H1 (cell line): Measurements from ENCODE around the gene CDT1. TPM values are rescaled to one million over a fixed set of nuclear protein-coding genes. Genes with fewer than 3 reads are reported as not detected.

Experiments
- BCL11A ChIP-seq, 2 experiments: IDR thresholded peaks; one replicate each; pipeline ENCODE4 v1.6.1; 2011; ENCODE audit warnings: low read depth in 2 of 2, low read length in 2 of 2, mild to moderate bottlenecking in 2 of 2
- CBX5 ChIP-seq: fragments of 300-800, 300-1000 bp; sonication (generic); IDR thresholded peaks from 2 replicates; pipeline ENCODE4 v1.7.1; 2016; ENCODE audit warnings: antibody characterized with exemption, low read length, low read depth
- KDM1A ChIP-seq: fragments of 200-600, 300-600 bp; sonication (generic); IDR thresholded peaks from 2 replicates; pipeline ENCODE4 v1.7.1; 2016; ENCODE audit warnings: mild to moderate bottlenecking, low read length, borderline replicate concordance
- RXRA ChIP-seq: IDR thresholded peaks from 2 replicates; pipeline ENCODE4 v1.6.1; 2011; ENCODE audit warnings: low read depth, mild to moderate bottlenecking, low read length, moderate library complexity; ENCODE audit not compliant: insufficient read depth
- SIX5 ChIP-seq: IDR thresholded peaks from 2 replicates; pipeline ENCODE4 v1.6.1; 2011; ENCODE audit warnings: mild to moderate bottlenecking, low read depth, low read length
- polyA plus RNA-seq, 7 experiments: library from polyadenylated mRNA; depleted of rRNA in 3 of 7; stranded (reverse) in 5 of 7; unstranded in 2 of 7; fragments of >200 nt in 5 of 7; fragments of 200-250 nt in 2 of 7; gene quantifications; 1 replicate in 5 of 7; 2 replicates in 1 of 7; 4 replicates in 1 of 7; pipeline versions ENCODE4 v1.2.1 to v1.2.3, GENCODE V29; 2011 to 2013; ENCODE audit warnings: missing spikeins in 2 of 7, mixed read lengths in 2 of 7
- total RNA-seq: library from RNA; stranded (reverse); fragmentation: NEBNext Ultra II Directional; extraction: Animal tissue kit (Norgen Biotek cat#: 25700); gene quantifications from 2 replicates; pipeline ENCODE4 v1.2.1, GENCODE V29; 2021

The CDT1 gene
- total and polyA plus RNA-seq, 2 of the 8 experiments (the other 6 are each of a cell fraction or from before 2014, with no cell fraction given), result 76.7 to 95.4 TPM

DNA sequence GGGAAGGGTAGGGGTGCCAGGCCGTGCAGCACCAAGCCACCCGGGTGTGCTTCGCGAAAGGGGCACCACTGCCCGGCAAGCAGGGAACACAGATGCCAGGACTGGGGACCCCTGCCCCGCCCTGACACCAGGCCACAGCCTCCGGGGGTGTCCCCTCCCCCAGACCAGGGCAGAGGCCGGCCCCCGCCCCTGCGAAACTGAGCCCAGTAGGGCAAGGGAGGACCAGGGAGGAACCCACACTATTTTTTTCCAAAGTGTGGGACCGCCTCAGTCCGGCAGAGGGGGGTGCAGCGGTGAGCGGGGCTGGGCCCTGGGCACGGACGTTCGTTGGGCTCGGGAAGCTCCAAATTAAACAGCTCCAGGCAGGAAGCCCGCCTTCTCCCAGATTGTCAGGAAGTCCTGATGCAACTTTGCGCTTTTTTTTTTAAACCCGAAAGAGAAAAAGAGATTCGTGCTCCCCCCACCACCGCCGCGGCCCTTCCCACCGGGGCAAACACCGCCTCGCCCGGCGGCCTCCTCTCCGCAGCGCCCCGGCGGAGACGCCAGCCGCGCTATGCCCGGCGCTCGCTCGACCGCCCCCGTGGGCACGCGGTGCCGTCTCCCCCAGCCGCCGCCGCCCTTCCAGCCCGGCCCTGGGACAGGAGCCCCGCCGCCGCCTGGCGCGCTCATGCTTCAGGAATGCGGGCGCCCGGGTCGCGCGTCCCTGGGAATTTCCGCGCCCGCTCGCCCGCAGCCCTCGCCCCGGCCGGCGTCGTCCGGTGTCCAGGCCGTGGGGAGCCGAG, 19.3 kb upstream of the CDT1 start (continued):
- no peak for TF ChIP-seq SIX5
- TF ChIP-seq KDM1A, result no peak
- no peak for TF ChIP-seq BCL11A (IDR thresholded peaks at IDR 0.05; ENCODE audit: low read depth in 2 of 2, low read length in 2 of 2)
- TF ChIP-seq CBX5, result no peak
- no peak for TF ChIP-seq RXRA
- TF ChIP-seq, all 59 proteins: peak for 10
